MM.1S (cell line): Measurements from ENCODE around the gene KCNIP3.

ENCODE experiments used
- DNase-seq: peaks from one replicate; pipeline ENCODE4 v3.0.0-alpha.2; 2015
- H2AFZ ChIP-seq: fragments of 300-600 bp; sonication (generic); 2 replicates; pipeline ENCODE4 v1.6.0; 2016; ENCODE audit warnings: antibody characterized with exemption, low read length
- H3F3A ChIP-seq: fragments of 300-600 bp; sonication (generic); 2 replicates; pipeline ENCODE4 v1.6.1; 2016; ENCODE audit warnings: mild to moderate bottlenecking, antibody characterized with exemption, low read length, moderate library complexity, mixed read lengths; ENCODE audit not compliant: insufficient read depth
- H3K27ac ChIP-seq: fragments of 300-600 bp; sonication (generic); 2 replicates; pipeline ENCODE4 v1.5.1; 2016; ENCODE audit warnings: mild to moderate bottlenecking, low read length
- H3K27me3 ChIP-seq: fragments of 300-600 bp; sonication (generic); replicated peaks from 2 replicates; pipeline ENCODE4 v1.6.0; 2016; ENCODE audit warnings: low read length; ENCODE audit not compliant: insufficient read depth
- H3K36me3 ChIP-seq: fragments of 300-600 bp; sonication (generic); replicated peaks from 2 replicates; pipeline ENCODE4 v1.6.1; 2016; ENCODE audit warnings: mild to moderate bottlenecking, low read length, mixed read lengths; ENCODE audit not compliant: insufficient read depth
- H3K4me1 ChIP-seq: fragments of 300-600 bp; sonication (generic); 2 replicates; pipeline ENCODE4 v1.6.1; 2016; ENCODE audit warnings: low read length, mixed read lengths
- H3K4me2 ChIP-seq: fragments of 300-600 bp; sonication (generic); 2 replicates; pipeline ENCODE4 v1.6.0; 2016; ENCODE audit warnings: low read depth, low read length
- H3K4me3 ChIP-seq: fragments of 300-600 bp; sonication (generic); 2 replicates; pipeline ENCODE4 v1.5.1; 2016; ENCODE audit warnings: low read length, mixed read lengths
- H3K79me2 ChIP-seq: fragments of 300-600 bp; sonication (generic); 2 replicates; pipeline ENCODE4 v1.6.1; 2016; ENCODE audit warnings: mixed run types, low read length, mixed read lengths
- H3K9ac ChIP-seq: fragments of 300-600 bp; sonication (generic); 2 replicates; pipeline ENCODE4 v1.6.1; 2016; ENCODE audit warnings: low read length, mixed read lengths
- H3K9me2 ChIP-seq: fragments of 300-600 bp; sonication (generic); replicated peaks from 2 replicates; pipeline ENCODE4 v1.6.1; 2016; ENCODE audit warnings: mild to moderate bottlenecking, low read length, mixed read lengths; ENCODE audit not compliant: insufficient read depth
- H3K9me3 ChIP-seq: fragments of 300-600 bp; sonication (generic); replicated peaks from 2 replicates; pipeline ENCODE4 v1.6.1; 2016; ENCODE audit warnings: mild to moderate bottlenecking, low read length, mixed read lengths; ENCODE audit not compliant: insufficient read depth
- H4K20me1 ChIP-seq: fragments of 300-600 bp; sonication (generic); 2 replicates; pipeline ENCODE4 v1.6.1; 2016; ENCODE audit warnings: mild to moderate bottlenecking, low read length, moderate library complexity, mixed read lengths; ENCODE audit not compliant: insufficient read depth
- CTCF ChIP-seq: fragments of 300-600 bp; sonication (generic); IDR thresholded peaks from 2 replicates; pipeline ENCODE4 v1.5.1; 2016; ENCODE audit warnings: antibody characterized with exemption, low read length, mixed read lengths
- EZH2 ChIP-seq: fragments of 300-600 bp; sonication (generic); optimal IDR thresholded peaks from 2 replicates; pipeline ENCODE3; 2017; ENCODE audit warnings: low read depth, mild to moderate bottlenecking, antibody characterized with exemption, low read length, mixed read lengths
- EZH2phosphoT487 ChIP-seq: fragments of 300-600 bp; sonication (generic); IDR thresholded peaks from 2 replicates; pipeline ENCODE4 v1.6.1; 2018; ENCODE audit warnings: antibody characterized with exemption, low read length

Gene KCNIP3

GRCh38 chr2:95275601-95276243, 21.4 kb upstream of the KCNIP3 start:
- no peaks in the 10 kb centered on the region for H3K9me2 ChIP-seq
- no peaks in the 10 kb centered on the region for H3K79me2 ChIP-seq
- no peak overlapping the region for H2AFZ ChIP-seq
- H3K4me2 ChIP-seq = no peak overlapping the region
- TF ChIP-seq CTCF (no peak), EZH2phosphoT487 (no peak), EZH2 (no peak)
- no peaks in the 10 kb centered on the region for H3K4me1 ChIP-seq
- no peak for DNase-seq
- H3K9ac ChIP-seq = no peak overlapping the region
- H3K27ac ChIP-seq = no peak overlapping the region
- no peaks in the 10 kb centered on the region for H3F3A ChIP-seq
- H3K27me3 ChIP-seq = no peaks in the 10 kb centered on the region
- no peaks in the 10 kb centered on the region for H3K36me3 ChIP-seq
- no peaks in the 10 kb centered on the region for H3K9me3 ChIP-seq
- no peak overlapping the region for H3K4me3 ChIP-seq
- no peaks in the 10 kb centered on the region for H4K20me1 ChIP-seq

DNA sequence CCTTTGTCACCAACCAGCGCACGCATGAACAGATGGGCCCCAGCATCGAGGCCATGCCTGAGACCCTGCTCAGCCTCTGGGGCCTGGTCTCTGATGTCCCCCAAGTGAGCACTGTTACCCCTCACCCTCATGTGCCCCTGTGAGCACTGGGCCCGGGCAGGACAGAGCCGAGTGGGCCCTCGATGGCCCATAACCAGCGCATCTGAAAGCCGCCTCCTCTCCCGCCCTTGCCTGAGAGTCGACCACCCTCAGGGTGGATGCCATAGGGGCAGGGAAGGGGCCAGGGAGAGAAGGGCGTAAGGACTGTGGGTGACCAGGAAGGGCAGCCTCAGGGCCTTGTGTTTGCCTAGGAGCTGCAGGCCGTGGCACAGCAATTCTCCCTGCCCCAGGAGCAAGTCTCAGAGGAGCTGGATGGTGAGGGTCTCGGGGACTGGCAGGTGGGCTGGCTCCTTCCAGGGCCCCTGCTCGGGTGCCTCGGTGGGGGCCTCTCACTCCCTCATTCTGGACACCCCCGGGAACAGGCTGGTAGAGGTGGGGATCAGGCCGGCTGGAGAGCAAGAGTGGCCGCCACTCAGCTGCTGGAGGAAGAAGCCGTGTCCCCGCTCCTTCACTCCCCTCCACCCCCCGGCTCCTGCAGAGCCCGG, 20.8 kb upstream of the KCNIP3 start:
- no peaks in the 10 kb centered on the region for H3K4me1 ChIP-seq
- no peak for TF ChIP-seq EZH2
- TF ChIP-seq CTCF = no peak
- no peak for TF ChIP-seq EZH2phosphoT487
- no peak overlapping the region for H3K9ac ChIP-seq
- no peaks in the 10 kb centered on the region for H3K79me2 ChIP-seq
- H3F3A ChIP-seq = no peaks in the 10 kb centered on the region
- H2AFZ ChIP-seq = no peak overlapping the region
- no peaks in the 10 kb centered on the region for H3K9me3 ChIP-seq
- H3K27me3 ChIP-seq = no peaks in the 10 kb centered on the region
- H3K4me3 ChIP-seq = no peak overlapping the region
- no peak overlapping the region for H3K4me2 ChIP-seq
- no peak overlapping the region for H3K27ac ChIP-seq
- no peaks in the 10 kb centered on the region for H3K36me3 ChIP-seq
- H3K9me2 ChIP-seq = no peaks in the 10 kb centered on the region
- H4K20me1 ChIP-seq = no peaks in the 10 kb centered on the region
- DNase-seq = no peak

DNA sequence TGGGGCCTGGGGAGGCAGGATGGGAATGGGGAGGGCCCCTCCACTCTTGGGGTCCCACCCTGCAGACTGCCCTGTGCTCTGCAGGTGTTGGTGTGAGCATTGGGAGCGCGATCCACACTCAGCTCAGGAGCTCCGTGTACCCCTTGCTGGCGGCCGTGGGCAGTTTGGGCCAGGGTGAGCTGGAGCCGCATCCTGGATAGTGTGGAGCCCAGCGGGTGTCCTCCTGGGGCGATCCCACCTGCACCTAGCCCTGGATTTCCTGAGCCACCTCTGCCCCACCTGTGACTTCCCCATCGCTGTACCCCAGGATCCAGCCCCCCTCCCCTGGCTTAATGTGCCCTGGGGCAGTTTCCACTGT, 20.3 kb upstream of the KCNIP3 start:
- H3K4me1 ChIP-seq = no peaks in the 10 kb centered on the region
- H2AFZ ChIP-seq = no peak overlapping the region
- H4K20me1 ChIP-seq = no peaks in the 10 kb centered on the region
- H3K4me3 ChIP-seq = no peak overlapping the region
- H3K9me2 ChIP-seq = no peaks in the 10 kb centered on the region
- TF ChIP-seq EZH2phosphoT487 = no peak
- no peaks in the 10 kb centered on the region for H3K27me3 ChIP-seq
- no peak overlapping the region for H3K9ac ChIP-seq
- H3K27ac ChIP-seq = no peak overlapping the region
- H3K4me2 ChIP-seq = no peak overlapping the region
- H3K9me3 ChIP-seq = no peaks in the 10 kb centered on the region
- no peaks in the 10 kb centered on the region for H3K36me3 ChIP-seq
- no peaks in the 10 kb centered on the region for H3F3A ChIP-seq
- no peaks in the 10 kb centered on the region for H3K79me2 ChIP-seq
- no peak for DNase-seq

GRCh38 chr2:95277246-95277906, 19.8 kb upstream of the KCNIP3 start:
- H3K4me3 ChIP-seq = no peak overlapping the region

More at GRCh38 chr2:95277246-95277906, 19.8 kb upstream of the KCNIP3 start:
- no peaks in the 10 kb centered on the region for H4K20me1 ChIP-seq
- H3K27ac ChIP-seq = no peak overlapping the region
- H3K4me1 ChIP-seq = no peaks in the 10 kb centered on the region
- no peaks in the 10 kb centered on the region for H3K79me2 ChIP-seq
- no peaks in the 10 kb centered on the region for H3K36me3 ChIP-seq
- DNase-seq = no peak
- H3K9me2 ChIP-seq = no peaks in the 10 kb centered on the region
- no peaks in the 10 kb centered on the region for H3K27me3 ChIP-seq
- H3F3A ChIP-seq = no peaks in the 10 kb centered on the region
- H3K9me3 ChIP-seq = no peaks in the 10 kb centered on the region
- H3K4me2 ChIP-seq = no peak overlapping the region
- no peak overlapping the region for H2AFZ ChIP-seq
- TF ChIP-seq EZH2phosphoT487 (no peak), EZH2 (no peak), CTCF (no peak)
- H3K9ac ChIP-seq = no peak overlapping the region
